ENCODE data around the gene CHST13.

GRCh38 chr3:126533506-126533905 lies 9.6 kb downstream of the CHST13 start:
- TF ChIP-seq POLR2A (IDR thresholded peaks at IDR 0.05) (no peak), CTCF (IDR thresholded peaks at IDR 0.05) (no peak)
